A673 (cell line): Measurements from ENCODE around the gene MIA2. TPM values are rescaled to one million over a fixed set of nuclear protein-coding genes. Genes with fewer than 3 reads are reported as not detected.
A peak's percentile ranks its signal among the peaks of the same experiment; 100 is the strongest.

Experiments
- BruUV-seq: library from RNA; stranded (reverse); fragments of 400-500 nt; replicated peaks from 2 replicates; lab custom pipeline; 2021; lab: Mats Ljungman, UMichigan
- CTCF ChIA-PET: fragments of 300-600 bp; sonication (Branson Sonifier 250); formaldehyde crosslinking; loops from one replicate; lab custom pipeline; 2022; ENCODE audit warnings: antibody characterized with exemption; lab: Charles Lee
- POLR2A ChIA-PET: fragments of 300-600 bp; sonication (Branson Sonifier 250); formaldehyde crosslinking; loops from one replicate; lab custom pipeline; 2022; ENCODE audit warnings: antibody characterized with exemption; ENCODE audit not compliant: low non-redundant PET; lab: Charles Lee
- DNase-seq: peaks from one replicate; pipeline ENCODE4 v3.0.0-alpha.2; 2015; ENCODE audit warnings: low spot score
- H3K27ac ChIP-seq: fragments of 200-600 bp; sonication (generic); 2 replicates; pipeline ENCODE4 v1.5.1; 2016; ENCODE audit warnings: mixed run types, low read depth, mild to moderate bottlenecking, mixed read lengths, antibody characterized with exemption, low read length; ENCODE audit not compliant: poor library complexity, severe bottlenecking
- H3K27me3 ChIP-seq: fragments of 200-600 bp; sonication (generic); replicated peaks from 2 replicates; pipeline ENCODE4 v1.6.1; 2017; ENCODE audit warnings: mixed run types, low read depth, mild to moderate bottlenecking, mixed read lengths, antibody characterized with exemption, low read length; ENCODE audit not compliant: insufficient read depth, poor library complexity
- H3K36me3 ChIP-seq: fragments of 200-600 bp; sonication (generic); 2 replicates; pipeline ENCODE4 v1.6.1; 2016; ENCODE audit warnings: mixed run types, mild to moderate bottlenecking, mixed read lengths, antibody characterized with exemption, low read length; ENCODE audit not compliant: insufficient read depth, poor library complexity, severe bottlenecking
- H3K4me1 ChIP-seq: fragments of 200-600 bp; sonication (generic); 2 replicates; pipeline ENCODE4 v1.6.1; 2017; ENCODE audit warnings: mixed run types, mild to moderate bottlenecking, mixed read lengths, antibody characterized with exemption, low read length; ENCODE audit not compliant: insufficient read depth, poor library complexity, severe bottlenecking
- H3K4me3 ChIP-seq: fragments of 200-600 bp; sonication (generic); 2 replicates; pipeline ENCODE4 v1.5.1; 2016; ENCODE audit warnings: low read depth, mixed run types, mild to moderate bottlenecking, mixed read lengths, low read length; ENCODE audit not compliant: poor library complexity, severe bottlenecking
- H3K9me3 ChIP-seq: fragments of 200-600 bp; sonication (generic); 2 replicates; pipeline ENCODE4 v1.6.1; 2016; ENCODE audit warnings: mixed run types, low read depth, mild to moderate bottlenecking, mixed read lengths, antibody characterized with exemption, low read length; ENCODE audit not compliant: poor library complexity, severe bottlenecking
- EZH2 ChIP-seq: fragments of 200-600 bp; sonication (generic); IDR thresholded peaks from 2 replicates; pipeline ENCODE4 v1.6.1; 2017; ENCODE audit warnings: borderline replicate concordance, low read depth, mild to moderate bottlenecking, mixed read lengths, antibody characterized with exemption, low read length; ENCODE audit not compliant: poor library complexity, severe bottlenecking
- intact Hi-C: fragments of 100-400 bp; cut with micrococcal nuclease; formaldehyde crosslinking; loops from one replicate; pipeline ENCODE4 v1.10.0; 2022; ENCODE audit not compliant: unreplicated experiment
- total RNA-seq: library from RNA; stranded (reverse); gene quantifications from 2 replicates; pipeline ENCODE4 v1.2.3, GENCODE V29; 2021
- TF ChIP-seq, protein P1 (sequence below): fragments of 300-800, 200-600 bp; sonication (generic); conservative IDR thresholded peaks from 2 replicates; pipeline ENCODE4 v1.5.1; 2017; ENCODE audit warnings: low read depth, mild to moderate bottlenecking, antibody characterized with exemption, low read length, moderate library complexity, mixed read lengths

The MIA2 gene
- total RNA-seq, 1 experiment from 2014 or later: 16.7 TPM

GRCh38 chr14:39367387-39367751, 133.7 kb downstream of the MIA2 start:
- CTCF ChIA-PET: interaction anchor here (1.1 kb wide), 1 partner anchor 22 kb away, joined by 5 read pairs; no protein-coding TSS in a partner anchor
- H3K4me1 ChIP-seq: no peaks in the 10 kb centered on the region
- TF ChIP-seq, protein P1, sequence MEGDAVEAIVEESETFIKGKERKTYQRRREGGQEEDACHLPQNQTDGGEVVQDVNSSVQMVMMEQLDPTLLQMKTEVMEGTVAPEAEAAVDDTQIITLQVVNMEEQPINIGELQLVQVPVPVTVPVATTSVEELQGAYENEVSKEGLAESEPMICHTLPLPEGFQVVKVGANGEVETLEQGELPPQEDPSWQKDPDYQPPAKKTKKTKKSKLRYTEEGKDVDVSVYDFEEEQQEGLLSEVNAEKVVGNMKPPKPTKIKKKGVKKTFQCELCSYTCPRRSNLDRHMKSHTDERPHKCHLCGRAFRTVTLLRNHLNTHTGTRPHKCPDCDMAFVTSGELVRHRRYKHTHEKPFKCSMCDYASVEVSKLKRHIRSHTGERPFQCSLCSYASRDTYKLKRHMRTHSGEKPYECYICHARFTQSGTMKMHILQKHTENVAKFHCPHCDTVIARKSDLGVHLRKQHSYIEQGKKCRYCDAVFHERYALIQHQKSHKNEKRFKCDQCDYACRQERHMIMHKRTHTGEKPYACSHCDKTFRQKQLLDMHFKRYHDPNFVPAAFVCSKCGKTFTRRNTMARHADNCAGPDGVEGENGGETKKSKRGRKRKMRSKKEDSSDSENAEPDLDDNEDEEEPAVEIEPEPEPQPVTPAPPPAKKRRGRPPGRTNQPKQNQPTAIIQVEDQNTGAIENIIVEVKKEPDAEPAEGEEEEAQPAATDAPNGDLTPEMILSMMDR: no peak
- TF ChIP-seq EZH2: no peak
- no TSS peak for BruUV-seq
- POLR2A ChIA-PET: interaction anchor here (0.6 kb wide), 1 partner anchor 194 kb away, joined by 4 read pairs; no protein-coding TSS in a partner anchor
- H3K4me3 ChIP-seq: no peak overlapping the region
- no peak for DNase-seq
- intact Hi-C loops: loop anchor here (5.0 kb wide), 1 partner anchor 135 kb away; the partner anchor contains the start of gene MIA2
- no peaks in the 10 kb centered on the region for H3K27me3 ChIP-seq
- no peaks in the 10 kb centered on the region for H3K9me3 ChIP-seq
- H3K36me3 ChIP-seq: no peaks in the 10 kb centered on the region
- H3K27ac ChIP-seq: no peak overlapping the region

GRCh38 chr14:39368261-39368959, 134.7 kb downstream of the MIA2 start:
- H3K4me3 ChIP-seq: no peak overlapping the region
- no peaks in the 10 kb centered on the region for H3K9me3 ChIP-seq
- no peaks in the 10 kb centered on the region for H3K36me3 ChIP-seq
- peak; percentile 81 for DNase-seq
- BruUV-seq: no TSS peak
- H3K4me1 ChIP-seq: no peaks in the 10 kb centered on the region
- CTCF ChIA-PET: interaction anchor here (0.9 to 1.1 kb wide), 2 partner anchors 21 to 334 kb away, joined by 5 to 6 read pairs; no protein-coding TSS in a partner anchor
- no peaks in the 10 kb centered on the region for H3K27me3 ChIP-seq
- H3K27ac ChIP-seq: no peak overlapping the region
- TF ChIP-seq EZH2: no peak
- TF ChIP-seq, protein P1: peak; percentile 79
- POLR2A ChIA-PET: no interaction called here
- intact Hi-C loops: loop anchor here (1.0 to 5.0 kb wide), 2 partner anchors 136 to 261 kb away; partner anchors contain the start of gene MIA2

GRCh38 chr14:39369029-39369428, 135.3 kb downstream of the MIA2 start:
- Histone ChIP-seq H3K9me3 (no peaks in the 10 kb centered on the region), H3K36me3 (no peaks in the 10 kb centered on the region), H3K4me3 (no peak overlapping the region), H3K27me3 (no peaks in the 10 kb centered on the region), H3K4me1 (no peaks in the 10 kb centered on the region), H3K27ac (no peak overlapping the region)
- no peak for DNase-seq
- intact Hi-C loops: loop anchor here (5.0 kb wide), 1 partner anchor 137 kb away; the partner anchor contains the start of gene MIA2
- BruUV-seq: no TSS peak
- TF ChIP-seq, protein P1: no peak
- TF ChIP-seq EZH2: no peak
- CTCF ChIA-PET: no interaction called here
- POLR2A ChIA-PET: no interaction called here
